Activated CD4-positive, alpha-beta T cell treated with anti-CD3 and anti-CD28 coated beads for 48 hours (primary cell): ENCODE results near the gene GPC2.
"Not testable (repeated sequence)": the region's sequence is repeated elsewhere in the genome, so short reads cannot be mapped to it uniquely, and the experiment has no call there.

ENCODE experiments used
- DNase-seq: peaks from one replicate; pipeline ENCODE4 v3.0.0-alpha.2; 2020

Gene GPC2

DNA sequence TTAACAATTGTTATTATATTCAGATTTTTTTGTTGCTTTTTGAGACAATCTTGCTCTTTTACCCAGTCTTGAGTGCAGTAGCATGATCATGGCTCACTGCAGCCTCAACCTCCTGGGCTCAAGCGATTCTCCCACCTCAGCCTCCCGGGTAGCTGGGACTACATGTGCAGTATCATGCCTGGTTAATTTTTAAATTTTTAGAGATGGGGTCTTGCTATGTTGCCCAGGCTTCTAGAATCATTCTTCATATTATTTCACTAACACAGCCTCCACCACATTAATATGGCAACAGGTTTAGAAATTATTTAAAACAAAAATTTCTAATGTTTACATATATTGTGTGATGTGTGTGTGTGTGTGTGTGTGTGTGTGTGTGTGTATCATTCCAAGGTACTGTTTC is 29.9 kb downstream of the GPC2 start:
- DNase-seq = no peak

DNA sequence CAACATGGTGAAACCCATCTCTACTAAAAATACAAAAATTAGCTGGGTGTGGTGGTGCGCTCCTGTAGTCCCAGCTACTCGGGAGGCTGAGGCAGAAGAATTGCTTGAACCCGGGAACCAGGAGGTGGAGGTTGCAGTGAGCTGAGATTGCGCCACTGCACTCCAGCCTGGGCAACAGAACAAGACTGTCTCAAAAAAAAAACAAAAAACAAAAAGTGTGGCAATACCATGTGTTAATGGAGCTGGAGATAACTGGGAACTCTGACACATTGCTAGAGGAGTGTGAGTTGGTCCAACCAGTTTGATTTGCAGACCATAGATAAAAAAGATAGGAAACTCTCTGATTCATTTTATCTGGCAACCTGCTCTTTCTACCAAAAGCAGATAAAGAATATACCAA is 30.8 kb downstream of the GPC2 start:
- DNase-seq = not testable (repeated sequence)

DNA sequence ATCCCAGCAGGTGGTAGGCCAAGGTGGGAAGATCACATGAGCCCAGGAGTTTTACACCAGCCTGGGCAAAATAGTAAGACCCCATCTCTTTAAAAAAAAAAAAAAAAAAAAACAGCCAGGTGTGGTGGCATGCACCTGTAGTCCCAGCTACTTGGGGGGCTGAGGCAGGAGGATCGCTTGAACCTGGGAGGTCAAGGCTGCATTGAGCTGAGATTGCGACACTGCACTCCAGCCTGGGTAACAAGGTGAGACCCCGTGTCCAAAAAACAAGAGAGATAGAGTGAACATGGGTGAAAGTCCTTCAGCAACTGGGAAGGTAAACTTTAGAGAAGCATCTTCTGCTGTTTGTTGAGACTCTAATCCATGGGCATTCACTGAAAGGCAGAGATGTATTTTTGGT is 34.7 kb downstream of the GPC2 start:
- DNase-seq = no peak

DNA sequence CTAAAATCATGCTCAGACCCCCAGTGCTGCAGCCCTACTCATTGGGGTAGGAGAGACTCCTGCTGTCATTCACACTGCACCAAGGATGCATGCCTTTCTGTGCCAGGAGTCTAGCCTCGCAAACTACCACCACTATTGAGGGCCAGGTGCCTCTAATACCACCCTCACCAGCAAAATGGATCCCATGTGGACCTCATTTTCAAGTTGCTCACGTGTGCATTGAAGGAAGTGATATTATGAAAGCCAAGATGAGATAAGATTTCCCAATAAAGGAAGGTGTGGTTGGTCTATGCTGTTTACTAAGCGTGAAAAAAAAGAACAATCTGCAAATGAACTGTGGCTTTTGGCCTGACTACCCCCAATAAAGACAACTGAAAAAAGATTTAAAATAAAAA is 35.6 kb downstream of the GPC2 start:
- DNase-seq = no peak

DNA sequence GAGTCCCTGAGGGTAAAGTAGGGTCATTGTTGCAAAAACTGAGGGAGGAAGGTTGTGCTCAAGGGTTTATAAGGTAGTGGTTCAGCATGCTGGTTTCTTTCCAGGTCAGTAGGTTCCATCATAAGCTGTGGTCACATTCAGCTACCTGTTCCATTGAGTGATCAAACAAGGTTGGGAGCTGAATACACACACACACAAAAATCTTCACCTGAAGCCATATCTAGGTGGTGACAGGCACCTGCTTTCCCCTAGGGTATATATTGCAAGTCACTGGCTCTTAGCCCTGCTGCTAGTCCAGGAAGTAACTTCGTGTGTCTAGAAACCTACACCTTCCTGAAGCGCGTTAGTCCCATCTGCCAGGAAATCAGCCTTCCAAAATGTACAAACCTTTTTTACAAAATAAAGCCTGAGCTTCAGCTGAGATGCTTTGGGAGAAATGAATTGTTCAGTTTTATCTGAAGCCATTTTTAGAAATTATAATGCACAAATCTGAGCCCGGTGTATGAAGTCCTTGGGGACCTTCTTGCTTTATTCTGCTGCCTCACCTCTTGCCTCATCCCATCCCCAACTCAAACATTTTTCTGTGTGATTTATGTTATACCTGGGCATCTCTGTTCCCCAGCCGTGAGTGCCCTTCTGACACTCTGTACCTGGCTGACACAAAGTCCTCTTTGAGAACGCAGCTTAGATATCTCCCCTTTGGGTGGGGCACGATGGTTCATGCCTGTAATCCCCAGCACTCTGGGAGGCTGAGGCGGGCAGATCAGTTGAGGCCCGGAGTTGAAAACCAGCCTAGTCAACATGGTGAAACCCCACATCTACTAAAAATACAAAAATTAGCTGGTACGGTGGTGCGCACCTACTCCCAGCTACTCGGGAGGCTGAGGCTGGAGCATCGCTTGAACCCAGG is 39.1 kb downstream of the GPC2 start:
- DNase-seq = no peak

DNA sequence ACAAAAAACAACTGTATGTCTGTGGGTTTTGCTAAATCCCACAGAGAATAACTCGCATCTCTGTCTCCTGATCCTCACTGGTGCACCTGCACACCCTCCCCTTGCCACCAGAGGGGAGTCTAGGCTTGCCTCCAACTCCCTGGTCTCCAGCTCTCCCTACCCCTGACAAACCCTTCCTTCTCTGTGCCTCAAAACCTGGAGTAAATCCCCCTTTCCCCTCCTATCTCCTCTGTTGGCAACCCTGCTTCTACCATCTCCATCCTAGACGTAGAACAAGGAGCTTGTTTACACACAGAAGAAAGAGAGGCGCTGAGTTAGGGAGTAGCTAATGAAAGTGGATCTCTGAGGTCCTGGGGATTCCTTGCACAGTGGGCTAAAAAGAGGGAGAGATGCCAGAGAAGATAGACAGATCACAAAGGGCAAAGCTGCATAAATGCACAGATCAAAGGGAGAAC is 44.5 kb downstream of the GPC2 start:
- peak; percentile 75 for DNase-seq

DNA sequence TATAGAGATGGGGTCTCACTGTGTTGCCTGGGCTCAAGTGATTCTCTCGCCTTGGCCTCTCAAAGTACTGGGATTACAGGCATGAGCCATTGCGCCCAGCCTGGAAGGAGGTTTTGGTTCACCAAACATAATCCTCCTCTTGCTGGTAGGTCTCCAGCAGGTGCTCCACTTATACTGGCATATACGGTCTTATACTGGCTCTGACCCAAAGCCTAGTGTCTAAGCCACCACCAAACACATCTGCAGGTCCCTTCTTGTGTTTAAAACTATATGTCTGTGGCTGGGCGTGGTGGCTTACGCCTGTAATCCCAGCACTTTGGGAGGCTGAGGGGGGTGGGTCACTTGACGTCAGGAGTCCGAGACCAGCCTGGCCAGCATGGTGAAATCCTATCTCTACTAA is 45.1 kb downstream of the GPC2 start:
- no peak for DNase-seq

DNA sequence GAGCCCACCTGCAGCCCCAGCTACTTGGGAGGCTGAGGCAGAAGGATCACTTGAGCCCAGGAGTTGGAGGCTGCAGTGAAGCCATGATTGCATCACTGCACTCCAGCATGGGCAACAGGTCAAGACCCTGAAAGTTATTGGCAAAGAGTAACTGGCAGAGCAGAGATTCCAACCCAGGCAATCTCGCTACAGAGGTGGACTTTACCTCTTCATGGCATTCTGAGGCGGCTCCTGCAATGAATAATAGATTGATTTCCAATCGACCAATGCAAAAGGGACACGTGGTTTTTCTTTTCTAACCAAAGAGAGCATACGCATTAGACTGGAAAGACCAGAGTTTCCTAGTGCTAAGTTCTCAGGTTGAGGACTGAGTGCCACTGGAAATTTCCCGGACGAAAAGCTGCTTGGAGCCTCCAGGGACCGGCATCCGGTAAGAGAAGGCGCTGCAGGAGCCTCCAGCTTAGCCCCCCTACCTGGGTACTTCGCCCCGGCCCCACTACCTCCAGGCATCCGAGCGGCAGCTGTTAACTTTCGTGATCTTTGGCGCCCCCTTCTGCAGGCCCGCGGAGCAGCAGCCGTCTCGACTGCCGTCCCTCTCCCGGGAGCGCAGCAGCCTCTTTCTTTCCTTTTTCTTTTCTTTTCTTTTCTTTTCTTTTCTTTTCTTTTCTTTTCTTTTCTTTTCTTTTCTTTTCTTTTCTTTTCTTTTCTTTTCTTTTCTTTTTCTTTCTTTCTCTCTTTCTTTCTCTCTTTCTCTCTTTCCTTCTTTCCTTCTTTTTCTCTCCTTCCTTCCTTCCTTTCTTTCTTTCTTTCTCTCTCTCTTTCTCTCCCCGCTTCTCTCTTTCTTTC is 46.4 kb downstream of the GPC2 start:
- DNase-seq = peak; percentile 90

DNA sequence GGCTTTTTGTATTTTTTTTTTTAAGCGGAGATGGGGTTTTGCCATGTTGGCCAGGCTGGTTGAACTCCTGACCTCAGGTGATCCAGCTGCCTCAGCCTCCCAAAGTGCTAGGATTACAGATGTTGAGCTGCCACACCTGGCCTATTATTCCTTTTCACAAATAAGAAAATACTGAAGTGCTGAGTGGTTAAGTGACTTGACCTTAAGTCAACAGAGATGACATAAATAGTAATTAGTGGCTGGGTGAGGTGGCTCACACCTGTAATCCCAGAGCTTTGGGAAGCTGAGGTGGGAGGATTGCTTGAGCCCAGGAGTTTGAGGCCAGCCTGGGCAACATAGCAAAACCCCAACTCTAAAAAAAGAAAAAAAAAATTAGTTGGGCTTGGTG is 47.0 kb downstream of the GPC2 start:
- DNase-seq = not testable (repeated sequence)

DNA sequence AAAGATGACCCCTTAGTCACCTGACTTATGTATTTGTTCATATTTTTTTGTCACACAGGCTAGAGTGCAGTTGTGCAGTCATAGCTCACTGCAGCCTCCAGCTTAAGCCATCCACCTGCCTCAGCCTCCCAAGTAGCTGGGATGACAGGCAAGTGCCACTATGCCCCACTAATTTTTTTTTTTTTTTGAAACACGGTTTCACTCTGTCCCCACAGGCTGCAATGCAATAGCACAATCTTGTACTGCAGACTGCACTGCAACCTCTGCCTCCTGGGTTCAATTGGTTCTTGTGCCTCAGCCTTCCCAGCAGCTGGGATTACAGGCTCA is 48.6 kb downstream of the GPC2 start:
- DNase-seq = no peak

DNA sequence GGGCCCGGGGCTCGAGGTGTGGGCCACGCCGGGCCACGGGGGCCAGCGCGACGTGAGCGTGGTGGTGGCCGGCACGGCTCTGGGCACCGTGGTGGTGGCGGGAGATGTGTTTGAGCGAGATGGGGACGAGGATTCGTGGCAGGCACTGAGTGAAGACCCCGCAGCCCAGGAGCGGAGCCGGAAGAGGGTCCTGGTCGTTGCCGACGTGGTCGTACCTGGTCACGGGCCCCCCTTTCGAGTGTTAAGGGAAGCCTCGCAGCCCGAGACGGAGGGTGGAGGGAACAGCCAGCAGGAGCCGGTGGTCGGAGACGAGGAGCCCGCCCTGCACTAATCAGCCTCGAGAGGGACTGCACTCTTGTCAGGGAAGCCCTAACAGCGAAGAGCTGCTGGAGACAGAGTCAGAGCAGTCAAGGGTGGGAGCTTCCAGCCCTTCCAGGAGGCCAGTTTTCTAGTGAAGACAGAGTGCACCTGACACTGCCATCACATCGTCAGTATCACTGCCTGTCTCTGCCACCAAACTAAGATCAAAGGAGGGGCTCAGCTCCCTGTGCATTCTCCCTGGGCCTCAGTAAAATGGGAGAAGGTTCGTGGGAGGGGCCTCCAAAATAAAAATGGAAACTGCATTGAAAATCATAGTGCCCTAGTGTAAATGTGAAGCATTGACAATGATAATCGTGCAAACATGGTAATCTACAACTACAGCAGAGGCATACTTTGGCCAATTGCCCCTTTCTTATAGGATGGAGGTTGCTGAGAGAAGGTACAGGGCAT is 49.1 kb downstream of the GPC2 start:
- peak; percentile 45 for DNase-seq

DNA sequence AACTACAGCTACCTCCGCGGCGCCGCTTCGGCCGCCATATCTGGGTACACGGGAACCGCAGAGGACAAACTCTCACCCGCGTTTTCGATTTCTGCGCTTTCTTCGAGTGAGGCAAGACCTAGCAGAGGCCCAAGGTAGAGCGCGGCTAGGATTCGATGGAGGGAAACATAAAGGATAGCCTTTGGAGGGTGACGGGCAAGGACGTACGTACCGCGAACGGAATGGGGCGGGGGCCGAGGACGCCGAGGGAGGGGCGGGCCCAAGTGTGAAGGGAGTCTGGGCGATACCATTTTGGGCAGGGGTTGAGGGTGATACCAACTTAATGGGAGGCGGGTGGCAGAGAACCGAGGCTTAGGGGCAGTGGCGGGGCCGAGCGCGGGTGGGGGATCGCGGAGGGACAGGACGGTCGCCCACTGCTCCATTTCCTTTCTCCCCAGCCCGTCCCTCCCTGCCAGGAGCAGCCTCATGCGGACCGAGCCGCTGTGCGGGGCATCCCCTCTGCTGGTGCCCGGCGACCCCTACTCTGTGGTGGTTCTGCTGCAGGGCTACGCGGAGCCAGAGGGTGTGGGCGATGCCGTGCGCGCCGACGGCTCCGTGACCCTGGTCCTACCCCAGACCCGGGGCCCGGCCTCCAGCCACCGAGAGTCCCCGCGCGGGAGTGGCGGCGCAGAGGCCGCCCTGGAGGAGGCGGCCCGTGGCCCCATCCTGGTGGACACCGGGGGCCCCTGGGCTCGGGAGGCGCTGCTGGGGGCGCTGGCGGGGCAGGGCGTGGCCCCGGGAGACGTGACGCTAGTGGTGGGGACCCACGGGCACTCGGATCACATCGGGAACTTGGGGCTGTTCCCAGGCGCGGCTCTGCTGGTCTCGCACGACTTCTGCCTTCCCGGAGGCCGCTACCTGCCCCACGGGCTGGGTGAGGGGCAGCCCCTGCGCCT is 50.0 kb downstream of the GPC2 start, which contains the start of gene MBLAC1:
Gene MBLAC1 (plus strand): TSS at position 37 of the 935 bp plus-strand sequence. CDS start 429 bp downstream, at position 466.
- peak; percentile 95 for DNase-seq

DNA sequence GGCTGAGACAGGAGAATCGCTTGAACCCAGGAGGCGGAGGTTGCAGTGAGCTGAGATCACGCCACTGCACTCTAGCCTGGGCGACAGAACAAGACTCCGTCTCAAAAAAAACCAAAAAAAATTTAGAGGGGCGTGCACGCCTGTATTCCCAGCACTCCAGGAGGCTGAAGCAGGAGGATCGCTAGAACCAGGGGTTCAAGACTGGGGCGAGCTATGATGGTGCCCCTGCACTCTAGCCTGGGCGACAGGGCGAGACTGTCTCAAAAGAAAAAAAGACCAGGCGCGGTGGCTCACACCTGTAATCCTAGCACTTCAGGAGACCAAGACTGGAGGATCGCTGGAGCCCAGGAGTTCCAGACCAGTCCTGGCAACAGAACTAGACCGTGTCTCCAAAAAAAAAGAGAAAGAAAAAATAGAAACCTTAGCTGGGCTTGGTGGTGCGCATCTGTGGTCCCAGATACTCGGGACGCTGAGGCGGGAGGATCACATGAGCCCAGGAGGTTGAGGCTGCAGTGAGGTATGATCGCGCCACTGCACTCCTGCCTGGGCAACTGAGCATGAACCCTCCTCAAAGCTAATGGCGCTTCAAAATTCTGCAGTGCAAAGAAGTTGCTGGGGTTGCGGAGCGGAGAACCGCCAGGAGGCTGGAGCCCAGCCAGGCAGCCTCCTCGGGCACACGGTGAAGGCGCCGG is 50.8 kb downstream of the GPC2 start:
- no peak for DNase-seq

DNA sequence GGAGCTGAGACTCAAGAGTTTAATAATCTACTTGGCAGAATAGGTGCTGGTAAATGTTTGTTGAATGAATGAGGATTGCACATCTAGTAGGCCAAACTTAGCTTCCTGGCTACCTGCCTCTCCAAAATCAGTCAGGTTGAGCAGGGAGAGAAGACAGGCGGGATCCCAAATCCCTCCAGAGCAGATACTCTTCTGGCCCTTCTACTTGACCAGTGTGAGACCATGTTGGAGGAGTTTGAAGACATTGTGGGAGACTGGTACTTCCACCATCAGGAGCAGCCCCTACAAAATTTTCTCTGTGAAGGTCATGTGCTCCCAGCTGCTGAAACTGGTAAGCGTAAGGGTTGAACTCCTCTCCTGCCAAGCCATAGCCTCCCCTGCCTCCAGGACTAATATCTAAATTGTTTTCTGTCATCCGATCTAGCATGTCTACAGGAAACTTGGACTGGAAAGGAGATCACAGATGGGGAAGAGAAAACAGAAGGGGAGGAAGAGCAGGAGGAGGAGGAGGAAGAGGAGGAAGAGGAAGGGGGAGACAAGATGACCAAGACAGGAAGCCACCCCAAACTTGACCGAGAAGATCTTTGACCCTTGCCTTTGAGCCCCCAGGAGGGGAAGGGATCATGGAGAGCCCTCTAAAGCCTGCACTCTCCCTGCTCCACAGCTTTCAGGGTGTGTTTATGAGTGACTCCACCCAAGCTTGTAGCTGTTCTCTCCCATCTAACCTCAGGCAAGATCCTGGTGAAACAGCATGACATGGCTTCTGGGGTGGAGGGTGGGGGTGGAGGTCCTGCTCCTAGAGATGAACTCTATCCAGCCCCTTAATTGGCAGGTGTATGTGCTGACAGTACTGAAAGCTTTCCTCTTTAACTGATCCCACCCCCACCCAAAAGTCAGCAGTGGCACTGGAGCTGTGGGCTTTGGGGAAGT is 52.6 kb downstream of the GPC2 start:
- no peak for DNase-seq

DNA sequence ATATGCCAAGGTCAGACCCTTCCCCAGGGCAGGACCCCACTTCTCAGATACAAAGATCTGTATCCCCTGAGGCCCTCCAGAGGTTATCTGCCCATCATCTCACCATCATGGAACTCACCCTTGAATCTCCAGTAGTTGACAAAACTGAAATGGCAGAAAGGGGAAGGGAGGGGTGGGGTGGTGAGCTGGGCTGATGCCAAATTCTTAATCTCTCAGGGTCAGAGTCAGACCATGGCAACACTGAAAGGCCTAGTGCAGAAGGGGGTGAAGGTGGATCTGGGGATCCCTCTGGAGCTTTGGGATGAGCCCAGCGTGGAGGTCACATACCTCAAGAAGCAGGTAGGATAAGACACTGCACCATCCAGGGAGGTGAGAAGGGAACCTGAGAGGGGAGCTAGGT is 54.6 kb downstream of the GPC2 start:
- no peak for DNase-seq

DNA sequence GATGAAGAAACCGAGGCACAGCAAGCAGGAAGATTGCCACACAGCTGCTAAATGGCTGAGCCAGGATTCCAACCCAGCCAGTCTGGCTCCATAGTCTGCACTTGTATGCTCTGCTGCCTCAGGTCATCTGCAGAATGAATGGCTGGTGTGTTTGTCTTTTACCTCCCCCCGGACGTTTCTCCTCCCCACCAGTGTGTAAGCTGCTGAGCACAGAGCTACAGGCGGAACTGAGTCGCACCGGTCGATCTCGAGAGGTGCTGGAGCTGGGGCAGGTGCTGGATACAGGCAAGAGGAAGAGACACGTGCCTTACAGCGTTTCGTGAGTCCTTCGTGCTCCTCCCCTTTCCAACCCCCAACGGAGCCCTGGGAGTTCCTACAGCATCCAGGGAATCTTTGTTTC is 55.1 kb downstream of the GPC2 start:
- DNase-seq = no peak

DNA sequence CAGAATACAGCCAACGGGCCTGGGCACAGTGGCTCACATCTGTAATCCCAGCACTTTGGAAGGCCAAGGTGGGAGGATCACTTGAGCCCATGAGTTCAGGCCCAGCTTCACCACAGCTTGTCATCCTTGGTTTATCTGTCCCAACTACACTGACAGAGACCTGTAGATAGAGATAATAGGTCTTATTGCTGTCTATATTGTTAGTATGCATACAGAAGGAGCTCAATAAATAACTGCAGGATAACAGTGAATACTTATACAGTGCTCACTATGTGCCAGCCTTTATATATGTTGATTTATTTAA is 56.5 kb downstream of the GPC2 start:
- DNase-seq = no peak

DNA sequence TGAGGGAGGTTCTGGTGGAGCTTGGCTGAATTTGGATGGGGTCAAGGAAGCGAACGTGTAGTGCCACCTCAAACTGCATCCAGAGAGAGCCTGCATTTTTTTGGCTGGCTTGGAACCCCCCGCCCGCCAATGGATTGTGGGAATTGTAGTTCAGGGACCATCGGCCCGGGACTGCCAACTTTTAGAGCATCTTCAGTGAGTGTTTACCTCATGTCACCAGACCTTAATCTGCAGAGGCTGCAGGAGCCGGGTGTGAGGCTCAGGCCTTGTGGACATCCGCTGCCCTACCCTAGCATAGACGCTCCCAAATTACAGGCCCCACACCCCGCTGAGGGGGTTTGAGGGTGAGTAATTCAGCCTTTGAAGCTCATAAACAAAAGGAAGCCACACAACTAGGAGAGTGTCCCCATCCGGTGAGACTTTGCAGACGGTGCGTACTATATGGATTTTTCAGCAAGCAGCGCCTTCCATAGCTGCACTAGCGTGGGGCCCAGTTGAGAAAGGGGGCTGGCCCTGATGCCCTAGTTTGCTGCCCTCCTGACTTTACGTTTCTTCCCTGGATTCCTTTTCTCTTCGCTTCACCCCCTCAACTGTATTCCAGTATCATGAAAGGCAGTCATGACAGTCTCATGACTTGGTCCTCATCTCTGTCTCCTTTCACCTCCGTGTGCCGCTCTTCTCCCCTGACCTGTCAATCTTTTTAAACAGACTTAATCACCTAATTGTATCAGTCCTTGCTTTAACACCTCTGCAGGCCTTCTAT is 57.0 kb downstream of the GPC2 start:
- peak; percentile 83 for DNase-seq
